AG10803 (cell line): ENCODE data around the gene UMODL1.

Experiments
- DNase-seq: peaks from one replicate; pipeline ENCODE4 v3.0.0; 2010; ENCODE audit warnings: low read depth
- H3K4me3 ChIP-seq: 2 replicates; pipeline ENCODE4 v1.5.1; 2011; ENCODE audit warnings: mild to moderate bottlenecking, low read length, control low read depth
- TF ChIP-seq, protein P1 (sequence below): conservative IDR thresholded peaks from 2 replicates; pipeline ENCODE4 v1.5.1; 2011; ENCODE audit warnings: mild to moderate bottlenecking, low read length, control low read depth, inconsistent platforms

The UMODL1 gene

GRCh38 chr21:42151948-42152220, 80.8 kb downstream of the UMODL1 start:
- TF ChIP-seq, protein P1, sequence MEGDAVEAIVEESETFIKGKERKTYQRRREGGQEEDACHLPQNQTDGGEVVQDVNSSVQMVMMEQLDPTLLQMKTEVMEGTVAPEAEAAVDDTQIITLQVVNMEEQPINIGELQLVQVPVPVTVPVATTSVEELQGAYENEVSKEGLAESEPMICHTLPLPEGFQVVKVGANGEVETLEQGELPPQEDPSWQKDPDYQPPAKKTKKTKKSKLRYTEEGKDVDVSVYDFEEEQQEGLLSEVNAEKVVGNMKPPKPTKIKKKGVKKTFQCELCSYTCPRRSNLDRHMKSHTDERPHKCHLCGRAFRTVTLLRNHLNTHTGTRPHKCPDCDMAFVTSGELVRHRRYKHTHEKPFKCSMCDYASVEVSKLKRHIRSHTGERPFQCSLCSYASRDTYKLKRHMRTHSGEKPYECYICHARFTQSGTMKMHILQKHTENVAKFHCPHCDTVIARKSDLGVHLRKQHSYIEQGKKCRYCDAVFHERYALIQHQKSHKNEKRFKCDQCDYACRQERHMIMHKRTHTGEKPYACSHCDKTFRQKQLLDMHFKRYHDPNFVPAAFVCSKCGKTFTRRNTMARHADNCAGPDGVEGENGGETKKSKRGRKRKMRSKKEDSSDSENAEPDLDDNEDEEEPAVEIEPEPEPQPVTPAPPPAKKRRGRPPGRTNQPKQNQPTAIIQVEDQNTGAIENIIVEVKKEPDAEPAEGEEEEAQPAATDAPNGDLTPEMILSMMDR = no peak
- DNase-seq = no peak

GRCh38 chr21:42153046-42153686, 82.0 kb downstream of the UMODL1 start:
- DNase-seq = no peak
- H3K4me3 ChIP-seq = no peak overlapping the region
- TF ChIP-seq, protein P1 = no peak

More at GRCh38 chr21:42151948-42152220, 80.8 kb downstream of the UMODL1 start:
- H3K4me3 ChIP-seq = no peak overlapping the region

GRCh38 chr21:42153746-42154145, 82.6 kb downstream of the UMODL1 start:
- H3K4me3 ChIP-seq = no peak overlapping the region
- TF ChIP-seq, protein P1 = no peak
- DNase-seq = no peak

DNA sequence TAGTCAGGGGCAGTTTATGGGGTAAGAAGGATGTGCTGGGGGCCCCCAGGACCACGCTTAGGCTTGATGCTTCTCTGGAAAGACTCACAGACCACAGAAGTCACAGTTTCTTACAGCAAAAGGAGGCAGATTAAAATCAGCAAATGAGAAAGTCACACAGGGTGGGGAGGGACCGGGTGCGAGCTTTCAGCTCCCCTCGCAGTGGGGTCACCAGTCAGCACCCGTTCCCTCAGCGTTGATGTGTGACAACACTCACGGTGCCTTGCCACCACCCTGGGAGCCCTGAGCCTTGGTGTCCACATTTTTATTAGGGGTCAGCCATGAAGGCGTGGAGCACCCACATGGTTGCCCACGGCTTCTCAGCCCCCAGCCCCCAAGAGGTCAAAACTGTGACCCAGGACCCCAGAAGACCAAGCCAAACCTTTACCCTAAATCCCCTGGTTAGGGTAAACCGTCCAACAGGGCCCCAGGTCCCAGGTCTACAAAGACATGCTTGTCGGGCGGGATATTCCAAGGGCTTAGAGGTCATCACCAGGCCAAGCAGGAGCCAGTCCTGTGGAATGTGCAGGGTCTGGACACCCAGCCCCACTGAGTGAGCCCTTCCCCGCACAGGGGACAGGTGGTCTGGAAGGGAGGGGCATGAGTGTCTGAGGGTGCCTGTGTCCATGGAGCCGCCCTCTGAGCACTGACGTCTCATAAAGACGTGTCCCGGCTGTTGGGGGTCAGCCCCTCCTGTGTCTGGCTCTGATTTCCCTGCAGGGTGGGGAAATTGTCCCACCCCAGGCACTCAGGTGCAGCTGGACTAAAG, 83.3 kb downstream of the UMODL1 start:
- no peak overlapping the region for H3K4me3 ChIP-seq
- no peak for DNase-seq
- TF ChIP-seq, protein P1 = no peak

DNA sequence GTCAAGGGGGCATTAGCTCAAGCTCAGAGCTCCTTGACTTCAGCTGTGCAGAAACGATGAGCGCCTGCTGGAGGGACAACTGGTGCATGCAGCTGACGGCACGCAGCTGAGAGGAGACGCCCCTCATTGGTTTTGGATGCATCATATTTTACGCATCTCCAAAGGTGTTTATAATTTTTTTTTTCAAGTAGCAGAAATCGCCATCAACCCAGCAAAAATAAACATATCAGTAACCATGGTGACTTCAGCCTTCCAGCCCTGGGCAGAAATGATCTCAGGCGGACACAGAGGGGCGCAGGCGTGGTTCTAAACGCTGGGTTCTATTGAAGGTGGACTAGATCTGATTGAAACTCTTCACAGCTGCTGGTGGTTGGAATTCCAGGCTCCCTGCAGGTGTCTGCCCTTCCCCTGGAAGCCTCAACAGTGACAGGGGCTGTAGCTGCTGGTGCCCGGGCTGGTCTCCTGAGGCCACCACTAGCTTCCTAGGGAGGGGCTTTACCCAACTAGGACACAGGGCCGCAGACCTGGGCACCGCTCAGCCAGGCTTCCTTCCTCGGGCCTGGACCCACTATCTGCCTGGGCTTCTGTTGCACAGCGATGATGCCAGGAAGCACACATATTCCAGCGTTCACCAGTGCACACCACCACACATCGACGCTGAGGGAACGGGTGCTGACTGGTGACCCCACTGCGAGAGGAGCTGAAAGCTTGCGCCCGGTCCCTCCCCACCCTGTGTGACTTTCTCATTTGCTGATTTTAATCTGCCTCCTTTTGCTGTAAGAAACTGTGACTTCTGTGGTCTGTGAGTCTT, 84.1 kb downstream of the UMODL1 start:
- TF ChIP-seq, protein P1 = no peak
- no peak for DNase-seq
- no peak overlapping the region for H3K4me3 ChIP-seq

- no peak overlapping the region for H3K4me3 ChIP-seq
- TF ChIP-seq, protein P1 = no peak
- no peak for DNase-seq
These were observed 85.8 kb downstream of the UMODL1 start for GRCh38 chr21:42156690-42157605.
